ENCODE results near the gene SLC6A7.

The SLC6A7 gene

GRCh38 chr5:150155258-150156026, 34.4 kb upstream of the SLC6A7 start, which contains the start of gene PDGFRB:
Gene PDGFRB (minus strand): TSS chr5:150155845. CDS start chr5:150137047, 18,798 bp downstream.
- no peak for DNase-seq (ENCODE audit: low read depth)

GRCh38 chr5:150156027-150156368, 33.9 kb upstream of the SLC6A7 start:
- no peak for DNase-seq (ENCODE audit: low read depth)

GRCh38 chr5:150156540-150156939, 33.3 kb upstream of the SLC6A7 start:
- no peak for DNase-seq (ENCODE audit: low read depth)

- DNase-seq (ENCODE audit: low read depth): no peak
Measured at GRCh38 chr5:150157168-150157567, 32.7 kb upstream of the SLC6A7 start.

- DNase-seq (ENCODE audit: low read depth): no peak
Measured at GRCh38 chr5:150158170-150158949, 31.5 kb upstream of the SLC6A7 start.

- DNase-seq (ENCODE audit: low read depth): no peak
Measured at GRCh38 chr5:150159031-150159430, 30.8 kb upstream of the SLC6A7 start.

GRCh38 chr5:150159741-150160179, 30.1 kb upstream of the SLC6A7 start:
- no peak for DNase-seq (ENCODE audit: low read depth)

- DNase-seq (ENCODE audit: low read depth): no peak
Measured at GRCh38 chr5:150160448-150161081, 29.3 kb upstream of the SLC6A7 start.

- no peak for DNase-seq (ENCODE audit: low read depth)
Measured at GRCh38 chr5:150161242-150162141, 28.4 kb upstream of the SLC6A7 start.

GRCh38 chr5:150162142-150162513, 27.7 kb upstream of the SLC6A7 start:
- no peak for DNase-seq (ENCODE audit: low read depth)

- no peak for DNase-seq (ENCODE audit: low read depth)
Measured at GRCh38 chr5:150163035-150163434, 26.8 kb upstream of the SLC6A7 start.

- DNase-seq (ENCODE audit: low read depth): no peak
Measured at GRCh38 chr5:150163547-150164059, 26.3 kb upstream of the SLC6A7 start.

GRCh38 chr5:150164211-150164980, 25.5 kb upstream of the SLC6A7 start:
- no peak for DNase-seq (ENCODE audit: low read depth)

- DNase-seq (ENCODE audit: low read depth): no peak
Measured at GRCh38 chr5:150166037-150166649, 23.7 kb upstream of the SLC6A7 start.

GRCh38 chr5:150166650-150167511, 23.0 kb upstream of the SLC6A7 start, which contains the start of gene CDX1:
Gene CDX1 (plus strand): TSS chr5:150166778. CDS start chr5:150166877, 99 bp downstream.
- DNase-seq (ENCODE audit: low read depth): no peak

- DNase-seq (ENCODE audit: low read depth): no peak
Measured at GRCh38 chr5:150167512-150167850, 22.4 kb upstream of the SLC6A7 start.

- no peak for DNase-seq (ENCODE audit: low read depth)
Measured at GRCh38 chr5:150167908-150168307, 22.0 kb upstream of the SLC6A7 start.

GRCh38 chr5:150168864-150169263, 21.0 kb upstream of the SLC6A7 start:
- DNase-seq (ENCODE audit: low read depth): no peak

- no peak for DNase-seq (ENCODE audit: low read depth)
Measured at GRCh38 chr5:150172145-150172544, 17.7 kb upstream of the SLC6A7 start.
